ENCODE data around the gene WFDC10A.

- TF ChIP-seq CTCF (IDR thresholded peaks at IDR 0.05) (no peak), ZFX (IDR thresholded peaks at IDR 0.05; ENCODE audit: borderline replicate concordance) (no peak)
These were observed 43.2 kb downstream of the WFDC10A start for GRCh38 chr20:45672765-45673164.
